K562 (cell line): ENCODE measurements around the gene ETV2. TPM values are rescaled to one million over a fixed set of nuclear protein-coding genes. Genes with fewer than 3 reads are reported as not detected.

Source experiments
- ATAC-seq: fragments of 200-7000 bp; cut with Tn5 transposase; 3 replicates; pipeline ENCODE4 v1.9.1; 2020; ENCODE audit warnings: moderate library complexity
- BruUV-seq: library from RNA; stranded (reverse); fragments of 400-500 nt; replicated peaks from 2 replicates; lab custom pipeline; 2021; lab: Mats Ljungman, UMichigan
- CTCF ChIA-PET: fragments of 300-600 bp; formaldehyde crosslinking; extraction: SDS; loops from one replicate; lab custom pipeline; 2021; ENCODE audit warnings: low intra/inter-chr PET ratio; lab: Yijun Ruan, JAX
- POLR2A ChIA-PET: fragments of 300-600, 350-650 bp; sonication (Branson Sonifier 250); formaldehyde crosslinking; extraction: SDS; loops from one replicate; lab custom pipeline; 2021; ENCODE audit warnings: antibody characterized with exemption, inconsistent platforms; lab: Yijun Ruan, JAX
- DNase-seq, 4 experiments: peaks; one replicate each; pipeline versions ENCODE4 v3.0.0 to v3.0.0-alpha.2; 2011 to 2018; ENCODE audit warnings: low spot score in 3 of 4, mixed read lengths in 3 of 4; ENCODE audit errors: extremely low read depth in 1 of 4
- FAIRE-seq: peaks from 2 replicates; lab custom pipeline; 2011; peaks lifted over from hg19 to GRCh38; lab: Jason Lieb, UNC
- H2AFZ ChIP-seq: 2 replicates; pipeline ENCODE4 v1.6.0; 2011; ENCODE audit warnings: low read depth, low read length, control low read depth, inconsistent platforms
- H3K27ac ChIP-seq: fragments of 200-600 bp; 3 replicates; pipeline ENCODE4 v1.8.0; 2011; ENCODE audit warnings: low read depth, mild to moderate bottlenecking, control low read depth, inconsistent platforms, low read length, moderate library complexity, mixed read lengths; ENCODE audit errors: extremely low read depth
- H3K27me3 ChIP-seq, 2 experiments: fragments of 300-600 bp in 1 of 2; 2 replicates in 1 of 2; 3 replicates in 1 of 2; pipeline versions ENCODE4 v1.6.0 to v1.8.0; 2011; ENCODE audit warnings: inconsistent platforms in 2 of 2, low read length in 2 of 2, mild to moderate bottlenecking in 1 of 2, mixed read lengths in 1 of 2, moderate library complexity in 1 of 2; ENCODE audit not compliant: control insufficient read depth in 2 of 2, insufficient read depth in 2 of 2
- H3K36me3 ChIP-seq: fragments of 300-600 bp; 3 replicates; pipeline ENCODE4 v1.8.0; 2011; ENCODE audit warnings: mild to moderate bottlenecking, low read length, inconsistent platforms; ENCODE audit not compliant: control insufficient read depth, insufficient read depth
- H3K4me1 ChIP-seq, 2 experiments: fragments of 200-600 bp in 1 of 2; replicated peaks in 1 of 2; 2 replicates in 1 of 2; 3 replicates in 1 of 2; pipeline versions ENCODE4 v1.5.1 to v1.8.0; 2011; ENCODE audit warnings: inconsistent platforms in 2 of 2, low read length in 2 of 2, mild to moderate bottlenecking in 1 of 2, mixed read lengths in 1 of 2, moderate library complexity in 1 of 2; ENCODE audit not compliant: control insufficient read depth in 2 of 2, insufficient read depth in 2 of 2
- H3K4me2 ChIP-seq: 2 replicates; pipeline ENCODE4 v1.6.1; 2011; ENCODE audit warnings: low read length, control low read depth, inconsistent platforms, mixed read lengths; ENCODE audit not compliant: insufficient read depth
- H3K4me3 ChIP-seq: fragments of 200-600 bp; sonication (generic), shearing (Covaris generic); 2 replicates; pipeline ENCODE4 v1.5.1; 2016; ENCODE audit warnings: control low read depth, inconsistent platforms
- H3K79me2 ChIP-seq: fragments of 200-600 bp; 3 replicates; pipeline ENCODE4 v1.8.0; 2011; ENCODE audit warnings: low read length, inconsistent platforms; ENCODE audit not compliant: control insufficient read depth, insufficient read depth
- H3K9ac ChIP-seq, 2 experiments: 2 replicates each; pipeline versions ENCODE4 v1.6.0 to v1.6.1; 2011; ENCODE audit warnings: low read depth in 2 of 2, low read length in 2 of 2, control low read depth in 1 of 2, inconsistent platforms in 1 of 2, mild to moderate bottlenecking in 1 of 2, mixed read lengths in 1 of 2; ENCODE audit not compliant: insufficient read depth in 1 of 2
- H3K9me1 ChIP-seq: one replicate; pipeline ENCODE4 v1.6.0; 2011; ENCODE audit warnings: inconsistent platforms, mild to moderate bottlenecking, low read length, moderate library complexity; ENCODE audit not compliant: control insufficient read depth, insufficient read depth
- H3K9me3 ChIP-seq: replicated peaks from 2 replicates; pipeline ENCODE4 v1.5.1; 2011; ENCODE audit warnings: low read depth, low read length, inconsistent platforms; ENCODE audit not compliant: control insufficient read depth, insufficient read depth
- H4K20me1 ChIP-seq: replicated peaks from 2 replicates; pipeline ENCODE4 v1.6.1; 2011; ENCODE audit warnings: low read length, inconsistent platforms, mixed read lengths; ENCODE audit not compliant: control insufficient read depth, insufficient read depth
- HDAC8 ChIP-seq: fragments of 450-650 bp; IDR thresholded peaks from 2 replicates; pipeline ENCODE4 v1.6.1; 2016; ENCODE audit warnings: mild to moderate bottlenecking, missing genetic modification characterization, moderate library complexity, missing compliant biosample characterization
- POLR2G ChIP-seq: fragments of 200-400 bp; formaldehyde crosslinking; IDR thresholded peaks from 2 replicates; pipeline ENCODE4 v1.6.1; 2017; ENCODE audit warnings: low read depth, mild to moderate bottlenecking, antibody characterized with exemption, low read length, moderate library complexity
- PTRF ChIP-seq: fragments of 450-650 bp; IDR thresholded peaks from 2 replicates; pipeline ENCODE4 v1.6.1; 2016; ENCODE audit warnings: mild to moderate bottlenecking, missing genetic modification characterization, missing compliant biosample characterization
- RBFOX2 ChIP-seq: fragments of 200-400 bp; formaldehyde crosslinking; IDR thresholded peaks from 2 replicates; pipeline ENCODE4 v1.6.1; 2017; ENCODE audit warnings: low read depth, mild to moderate bottlenecking, low read length, moderate library complexity
- ZFPM2 ChIP-seq: fragments of 250-450 bp; sonication (Bioruptor Pico); IDR thresholded peaks from 2 replicates; pipeline ENCODE4 v1.5.1; 2022; ENCODE audit warnings: mild to moderate bottlenecking
- ZNF165 ChIP-seq: fragments of 250-450 bp; sonication (Bioruptor Pico); IDR thresholded peaks from 2 replicates; pipeline ENCODE4 v1.4.0; 2020; ENCODE audit warnings: borderline replicate concordance
- WGBS: fragments of 100-300 bp; shearing (Covaris generic); methylation state at CpG from one replicate; pipeline ENCODE4 v1.1.6; 2016; ENCODE audit warnings: low coverage, mixed read lengths; ENCODE audit not compliant: insufficient coverage; ENCODE audit errors: missing lambda C conversion rate; 5-methylcytosine and 5-hydroxymethylcytosine counted together
- in situ Hi-C: fragments of 300-500 bp; cut with MboI; formaldehyde crosslinking; loops from 4 replicates; pipeline ENCODE4 v1.15.0; 2018; ENCODE audit warnings: inconsistent platforms, mixed read lengths
- intact Hi-C: fragments of 100-400 bp; cut with micrococcal nuclease; formaldehyde crosslinking; loops from 2 replicates; pipeline ENCODE4 v1.14.2; 2022
- polyA plus RNA-seq, 8 experiments: library from polyadenylated mRNA; depleted of rRNA in 4 of 8; stranded (reverse) in 5 of 8; unstranded in 3 of 8; fragments of >200 nt; fragmentation: Nextera tagmentation in 2 of 8; fragmentation: Illumina TruSeq in 1 of 8; extraction: Ambion mirVana in 2 of 8; extraction: Trizol in 1 of 8; gene quantifications; 2 replicates each; pipeline versions ENCODE4 v1.2.1 to v1.2.3, GENCODE V29; 2011 to 2014; ENCODE audit warnings: inconsistent platforms in 1 of 8, missing spikeins in 1 of 8
- total RNA-seq, 7 experiments: library from RNA; depleted of rRNA in 6 of 7; stranded (reverse); fragments of >200 nt in 6 of 7; fragmentation: Illumina TruSeq in 2 of 7; extraction: Trizol in 2 of 7; gene quantifications; 2 replicates each; pipeline versions ENCODE4 v1.2.1 to v1.2.3, GENCODE V29; 2011 to 2021; ENCODE audit warnings: low replicate concordance in 1 of 7

Gene ETV2
- total and polyA plus RNA-seq, 9 of the 15 experiments (the other 6 are each of a cell fraction or from before 2014, with no cell fraction given), result 0.11 to 3.7 (median 0.55) TPM

- no peak for TF ChIP-seq ZFPM2
Observed at GRCh38 chr19:35629332-35629633, 12.3 kb upstream of the ETV2 start (continued).

- no peak for DNase-seq
- intact Hi-C loops, result no loop called here
- TF ChIP-seq ZNF165 (CRISPR knock-in tag) (no peak), PTRF (tag) (no peak), RBFOX2 (peak; percentile 47; the same call in 1 of the 2 replicates), POLR2G (0 out of 2 replicates have a peak, but pooled peaks have one; percentile 40), HDAC8 (tag) (no peak)
- Histone ChIP-seq H3K9me3 (no peaks in the 10 kb centered on the region), H3K27me3 (no peaks in the 10 kb centered on the region), H3K79me2 (peaks cover 10% of the 10 kb centered on the region), H3K36me3 (peaks cover 81% of the 10 kb centered on the region), H3K9me1 (no peaks in the 10 kb centered on the region), H3K9ac (peak overlapping the region in 1 of 2 experiments; percentile 50; a peak in 1 of 4 replicates), H3K27ac (no peak overlapping the region), H4K20me1 (no peaks in the 10 kb centered on the region), H3K4me2 (no peak overlapping the region), H3K4me3 (no peak overlapping the region), H3K4me1 (peaks cover 4 to 13% of the 10 kb centered on the region in 2 experiments; a peak in 3 of 5 replicates), H2AFZ (no peak overlapping the region)
- no TSS peak for BruUV-seq
- in situ Hi-C loops, result no loop called here
- no peak for FAIRE-seq
- WGBS, result 92% methylated on average over 24 of the region's 29 CpGs
- CTCF ChIA-PET, result no interaction called here
- no peak for ATAC-seq
- POLR2A ChIA-PET, result interaction anchor here (0.7 to 1.1 kb wide), 2 partner anchors 10 to 76 kb away, joined by 3 read pairs; no protein-coding TSS in a partner anchor
Observed at GRCh38 chr19:35633727-35634440, 7.7 kb upstream of the ETV2 start.
